ENCODE results near the gene ANKRD61.
"Not testable (repeated sequence)": the region's sequence is repeated elsewhere in the genome, so short reads cannot be mapped to it uniquely, and the experiment has no call there.

ANKRD61 gene
- total RNA-seq = 0 to 0.27 (median 0.12) reads per million in 4 experiments

- DNase-seq = no peak
Observed at GRCh38 chr7:6030988-6031387, at the start of gene ANKRD61. TSS of gene ANKRD61 (plus strand) at chr7:6031376. CDS start at chr7:6031376, 0 bp downstream.

DNA sequence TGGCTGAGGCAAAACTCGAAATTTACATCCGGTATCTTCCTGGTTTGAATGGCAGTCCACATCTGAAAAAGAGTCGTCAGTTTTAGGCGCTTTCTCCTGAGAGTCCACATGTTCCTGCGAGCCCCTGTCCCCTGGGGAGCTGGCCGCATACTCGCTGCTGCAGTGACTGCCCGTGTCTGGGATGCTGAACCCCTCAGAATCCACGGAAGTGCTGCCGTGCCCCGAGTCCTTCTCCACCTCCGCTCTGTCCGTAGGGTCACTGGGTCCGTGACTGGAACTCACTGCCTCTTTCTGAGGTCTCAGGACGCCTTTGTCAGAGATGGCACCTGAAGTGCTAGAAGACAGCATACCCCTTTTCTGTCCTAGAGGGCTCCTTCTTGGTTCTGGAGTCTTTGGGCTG is 44.1 kb upstream of the ANKRD61 start:
- DNase-seq = not testable (repeated sequence)

DNA sequence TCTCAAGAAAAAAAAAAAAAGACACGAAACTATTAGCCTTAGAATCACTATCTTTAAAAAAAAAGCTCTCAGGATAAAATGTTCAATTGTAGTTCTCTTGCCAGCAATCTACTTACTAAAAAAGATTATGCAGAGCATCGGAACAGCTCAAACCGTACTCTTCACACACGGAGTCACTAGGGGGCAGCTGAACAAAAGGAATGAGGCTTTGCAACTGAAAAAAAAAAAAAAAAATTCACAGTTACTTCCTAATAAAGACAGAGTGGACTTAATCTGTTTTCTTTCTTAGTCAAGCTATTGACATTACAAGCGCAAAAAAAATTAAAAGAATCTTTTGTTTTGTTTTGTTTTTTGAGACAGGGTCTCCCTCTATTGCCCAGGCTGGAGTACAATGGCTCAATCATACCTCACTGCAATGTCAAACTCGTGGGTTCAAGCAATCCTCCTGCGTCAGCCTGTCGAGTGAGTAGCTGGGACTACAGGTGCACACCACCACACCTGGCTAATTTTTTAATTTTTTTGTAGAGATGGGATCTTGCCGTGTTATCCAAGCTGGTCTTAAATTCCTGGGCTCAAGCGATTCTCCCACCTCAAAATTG is 33.9 kb upstream of the ANKRD61 start:
- DNase-seq = peak; percentile 23

DNA sequence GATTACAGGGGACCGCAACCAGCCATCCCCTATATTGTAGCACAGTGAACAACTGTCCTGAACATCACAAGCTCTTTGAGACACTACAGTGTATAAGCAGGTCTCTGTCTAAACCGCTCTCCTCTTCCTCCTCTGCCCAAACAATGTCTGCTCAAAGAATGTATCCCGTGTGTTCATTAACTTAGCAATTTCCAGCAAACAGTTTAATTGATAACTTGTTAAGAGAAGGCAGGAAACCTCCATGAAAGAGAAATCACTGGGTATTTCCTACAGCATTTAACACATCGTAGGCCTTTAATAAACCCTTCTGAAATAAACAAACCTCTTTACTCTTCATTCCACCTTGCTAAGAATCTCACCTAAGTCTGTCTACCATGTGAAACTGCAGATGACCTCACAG is 23.8 kb upstream of the ANKRD61 start:
- no peak for DNase-seq

GRCh38 chr7:6007835-6008590 is 23.2 kb upstream of the ANKRD61 start:
- not testable (repeated sequence) for DNase-seq

DNA sequence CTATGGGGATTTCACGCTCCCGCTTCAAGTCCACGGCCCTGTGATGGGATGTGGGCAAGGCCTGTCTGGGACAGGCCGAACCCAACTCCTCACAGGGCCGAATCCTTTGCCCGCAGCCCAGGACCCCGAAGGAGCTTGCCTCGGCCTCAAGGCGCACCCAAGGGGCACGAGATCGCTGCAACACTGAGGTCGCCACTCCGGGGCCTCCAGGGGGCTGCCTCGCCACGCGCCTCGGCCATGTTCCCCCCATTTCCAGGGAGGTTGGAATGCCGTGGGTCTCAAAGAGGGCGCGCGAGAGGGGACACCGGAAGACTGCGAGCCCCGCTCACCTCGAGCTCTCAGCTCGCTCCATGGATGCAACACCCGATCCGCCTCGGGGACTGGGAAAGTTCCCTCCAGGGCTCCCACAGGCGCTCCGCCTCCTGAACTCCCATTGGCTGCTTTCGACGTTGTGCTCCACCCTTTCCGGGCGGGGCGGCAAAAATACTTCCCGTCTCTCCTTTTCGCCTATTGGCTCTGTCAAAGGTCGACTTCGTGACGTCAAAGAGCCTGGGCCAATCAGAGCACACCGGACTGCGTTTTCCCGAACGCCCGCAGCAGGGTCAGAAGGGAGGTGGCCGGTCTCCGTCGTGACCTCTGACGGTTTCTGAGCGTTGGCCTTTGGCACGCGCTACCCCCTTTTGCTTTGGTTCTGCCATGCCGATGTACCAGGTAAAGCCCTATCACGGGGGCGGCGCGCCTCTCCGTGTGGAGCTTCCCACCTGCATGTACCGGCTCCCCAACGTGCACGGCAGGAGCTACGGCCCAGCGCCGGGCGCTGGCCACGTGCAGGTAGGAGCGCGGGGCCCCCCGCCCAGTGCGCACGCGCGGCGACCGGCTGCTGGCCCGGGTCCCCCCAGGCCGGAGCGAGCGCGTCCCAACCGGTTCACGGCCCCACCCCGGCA is 22.2 kb upstream of the ANKRD61 start, which contains the start of the genes AIMP2 and PMS2:
Gene AIMP2, plus strand, starts transcription at position 605 of the 944 bp plus-strand sequence. Its CDS starts 92 bp downstream, at position 697.
Gene PMS2, minus strand, starts transcription at position 382 of the 944 bp plus-strand sequence. Its CDS starts 30 bp downstream, at position 352.
- peak; percentile 95 for DNase-seq

DNA sequence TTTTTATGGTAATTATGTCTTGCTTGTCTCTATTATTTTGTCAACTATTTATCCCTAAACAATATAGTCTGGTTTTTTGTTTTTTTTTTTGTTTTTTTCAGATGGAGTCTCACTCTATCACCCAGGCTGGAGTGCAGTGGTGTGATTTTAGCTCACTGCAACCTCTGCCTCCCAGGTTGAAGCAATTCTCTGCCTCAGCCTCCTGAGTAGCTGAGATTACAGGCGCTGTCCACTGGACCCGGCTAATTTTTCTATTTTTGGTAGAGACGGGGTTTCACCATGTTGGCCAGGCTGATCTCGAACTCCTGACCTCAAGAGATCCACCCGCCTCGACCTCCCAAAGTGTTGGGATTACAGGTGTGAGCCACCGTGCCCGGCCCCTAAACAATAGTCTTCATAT is 20.8 kb upstream of the ANKRD61 start:
- DNase-seq = not testable (repeated sequence)

DNA sequence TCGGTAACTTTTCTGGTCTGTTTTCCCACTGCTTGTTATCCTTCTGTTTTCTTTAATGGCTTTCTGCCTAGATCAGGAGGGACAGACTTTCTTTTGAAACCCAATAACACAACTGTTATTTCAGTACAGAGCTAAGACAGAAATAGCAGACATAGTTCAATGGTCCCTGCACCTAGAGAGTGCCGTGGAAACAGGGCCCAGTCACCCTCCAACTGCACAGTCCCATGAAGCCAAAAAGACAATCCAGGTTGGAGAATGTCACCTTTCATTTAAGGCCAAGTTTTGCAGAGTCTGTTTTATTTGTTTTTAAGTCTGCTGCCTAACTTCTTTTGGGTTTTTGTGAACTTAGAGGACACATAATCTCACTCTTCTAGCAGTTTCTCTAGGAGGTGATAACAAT is 19.6 kb upstream of the ANKRD61 start:
- no peak for DNase-seq

DNA sequence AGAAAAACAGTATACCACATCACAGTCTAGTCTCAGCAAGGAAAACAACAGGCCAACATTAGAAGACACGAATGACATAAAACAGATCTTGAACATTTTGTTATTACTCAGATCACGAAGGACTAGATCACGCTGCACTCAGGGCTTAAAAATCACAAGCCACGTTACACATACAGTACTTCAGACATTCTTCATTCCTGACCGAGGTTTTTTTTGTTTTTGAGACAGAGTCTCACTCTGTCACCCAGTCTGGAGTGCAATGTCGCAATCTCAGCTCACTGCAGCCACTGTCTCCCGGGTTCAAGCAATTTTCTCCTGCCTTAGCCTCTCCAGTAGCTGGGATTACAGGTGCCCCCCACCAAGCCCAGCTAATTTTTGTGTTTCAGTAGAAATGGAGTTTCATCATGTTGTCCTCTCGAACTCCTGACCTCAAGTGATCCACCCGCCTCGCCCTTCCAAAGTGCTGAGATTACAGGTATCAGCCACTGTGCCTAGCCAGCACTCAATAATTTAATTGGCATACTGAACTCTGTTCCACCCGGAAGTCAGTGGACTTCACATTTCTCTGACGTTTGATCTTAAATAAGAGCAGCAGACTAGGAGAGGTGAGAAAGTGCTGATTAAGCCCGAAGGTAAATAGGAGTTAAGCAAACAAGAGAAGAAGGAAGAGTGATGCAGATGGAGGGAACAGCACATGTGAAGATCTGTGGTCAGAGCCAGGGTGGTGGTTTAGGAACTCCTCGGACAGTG is 18.6 kb upstream of the ANKRD61 start:
- DNase-seq = no peak

DNA sequence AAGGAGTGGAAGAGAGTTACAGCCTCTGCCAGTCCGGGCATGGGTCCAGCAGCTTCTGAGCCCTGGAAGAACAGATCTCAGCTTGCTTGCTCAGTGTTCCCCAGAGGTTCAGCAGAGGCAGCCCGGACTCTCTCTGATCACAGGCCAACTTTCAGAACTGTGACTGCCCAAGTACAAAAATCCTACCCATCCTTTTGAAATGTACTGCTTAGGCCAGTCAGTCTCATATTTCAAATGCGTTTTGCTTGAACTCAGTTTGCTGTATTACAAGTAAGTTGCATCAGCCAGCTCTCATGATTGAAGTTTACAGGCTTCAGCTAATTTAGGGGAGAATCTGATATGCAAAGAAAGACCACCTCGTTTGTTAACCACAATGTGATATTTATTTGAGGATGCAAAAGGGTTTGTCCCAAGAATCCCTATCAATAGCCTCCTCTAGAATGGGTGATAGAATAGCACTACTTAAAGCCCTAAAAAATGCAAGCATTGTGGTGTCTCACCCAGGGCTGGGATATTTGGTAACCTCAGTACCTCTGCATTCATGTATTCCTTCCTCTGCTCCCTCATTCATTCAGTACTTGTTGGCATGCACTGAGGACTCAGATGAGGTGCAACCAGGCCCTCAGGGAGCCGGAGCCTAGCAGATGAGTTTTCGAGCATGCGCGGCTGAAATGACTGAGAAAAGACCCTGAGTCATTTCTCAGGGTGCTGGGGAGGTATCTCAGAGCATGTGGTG is 15.1 kb upstream of the ANKRD61 start:
- no peak for DNase-seq

- DNase-seq = no peak
Observed at GRCh38 chr7:6016653-6016966, 14.6 kb upstream of the ANKRD61 start.

DNA sequence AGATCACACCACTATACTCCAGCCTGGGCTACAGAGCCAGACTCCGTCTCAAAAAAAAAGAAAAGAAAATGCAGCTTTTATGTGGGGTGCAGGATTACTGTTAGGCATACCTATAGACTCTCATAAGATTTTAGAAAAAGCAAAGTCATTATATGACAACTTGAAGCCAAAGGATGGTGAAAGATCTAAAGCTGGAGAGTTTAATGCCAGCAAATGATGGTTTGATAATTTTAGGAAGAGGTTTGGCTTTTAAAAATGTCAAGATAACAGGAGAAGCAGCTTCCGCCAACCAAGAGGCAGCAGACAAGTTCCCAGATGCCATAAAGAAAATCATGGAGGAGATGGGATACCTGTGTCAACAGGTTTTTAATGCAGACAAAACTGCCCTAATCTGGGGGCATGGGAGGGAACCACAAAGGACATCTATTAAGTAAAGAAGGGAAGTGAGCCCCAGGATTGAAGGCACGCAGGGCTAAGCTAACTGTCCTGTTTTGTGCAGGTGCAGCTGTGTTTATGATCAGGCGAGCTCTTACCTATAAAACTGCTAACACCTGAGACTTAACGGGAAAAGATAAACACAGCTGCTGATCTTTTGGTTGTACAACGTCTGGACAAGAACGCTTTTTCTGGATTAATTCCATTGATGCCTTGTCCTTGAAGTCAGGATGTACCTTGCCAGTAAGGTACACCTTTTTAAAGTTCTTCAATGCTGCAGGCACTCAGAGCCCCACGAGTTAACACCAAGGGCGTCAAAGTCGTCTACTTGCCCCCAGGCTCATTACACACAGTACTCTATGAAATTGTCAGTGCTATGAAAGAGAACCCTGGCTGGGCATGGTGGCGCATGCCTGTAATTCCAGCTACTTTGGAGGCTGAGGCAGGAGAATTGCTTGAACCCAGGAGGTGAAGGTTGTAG is 10.5 kb upstream of the ANKRD61 start:
- DNase-seq = no peak

DNA sequence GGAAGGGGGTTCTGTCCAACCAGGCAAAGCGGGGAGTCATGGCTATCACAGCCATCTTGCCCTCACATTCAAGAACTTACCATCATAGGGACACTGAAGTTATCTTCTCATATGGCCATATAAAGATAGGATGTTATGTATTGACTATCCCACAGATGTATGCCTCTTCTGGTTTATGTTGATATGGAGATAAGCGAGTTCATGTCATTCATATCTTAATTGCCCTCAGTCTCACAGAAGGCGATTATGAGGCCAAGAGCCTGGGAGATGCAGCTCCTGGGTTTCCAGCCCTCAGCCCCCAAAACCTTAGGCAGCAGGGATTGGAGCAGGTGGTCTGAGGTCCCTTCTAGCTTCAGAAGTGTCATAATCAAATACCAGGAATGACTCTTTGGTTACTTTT is 8.5 kb upstream of the ANKRD61 start:
- no peak for DNase-seq

DNA sequence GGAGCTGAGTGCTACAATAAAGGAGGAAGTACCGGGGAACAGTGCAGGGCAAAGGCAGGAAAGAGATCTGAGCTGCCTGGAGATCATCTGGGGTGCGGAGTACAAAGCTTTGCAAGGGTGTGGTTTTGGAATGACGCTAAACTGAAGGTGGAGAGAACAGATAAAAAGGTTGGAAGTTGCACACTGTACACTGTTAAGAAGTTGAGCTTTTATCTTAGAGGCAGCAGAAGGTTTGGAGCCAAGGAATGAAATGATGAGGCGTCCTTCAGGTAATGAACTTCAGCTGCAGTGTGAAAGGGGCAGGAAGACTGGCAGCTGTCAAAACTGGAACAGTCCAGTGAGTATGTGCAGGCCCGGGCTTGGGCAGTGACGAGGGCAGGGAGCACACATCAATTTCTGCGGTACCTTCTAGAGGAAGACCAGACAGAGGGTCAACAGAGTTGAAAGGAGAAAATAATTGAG is 7.2 kb upstream of the ANKRD61 start:
- DNase-seq = no peak

DNA sequence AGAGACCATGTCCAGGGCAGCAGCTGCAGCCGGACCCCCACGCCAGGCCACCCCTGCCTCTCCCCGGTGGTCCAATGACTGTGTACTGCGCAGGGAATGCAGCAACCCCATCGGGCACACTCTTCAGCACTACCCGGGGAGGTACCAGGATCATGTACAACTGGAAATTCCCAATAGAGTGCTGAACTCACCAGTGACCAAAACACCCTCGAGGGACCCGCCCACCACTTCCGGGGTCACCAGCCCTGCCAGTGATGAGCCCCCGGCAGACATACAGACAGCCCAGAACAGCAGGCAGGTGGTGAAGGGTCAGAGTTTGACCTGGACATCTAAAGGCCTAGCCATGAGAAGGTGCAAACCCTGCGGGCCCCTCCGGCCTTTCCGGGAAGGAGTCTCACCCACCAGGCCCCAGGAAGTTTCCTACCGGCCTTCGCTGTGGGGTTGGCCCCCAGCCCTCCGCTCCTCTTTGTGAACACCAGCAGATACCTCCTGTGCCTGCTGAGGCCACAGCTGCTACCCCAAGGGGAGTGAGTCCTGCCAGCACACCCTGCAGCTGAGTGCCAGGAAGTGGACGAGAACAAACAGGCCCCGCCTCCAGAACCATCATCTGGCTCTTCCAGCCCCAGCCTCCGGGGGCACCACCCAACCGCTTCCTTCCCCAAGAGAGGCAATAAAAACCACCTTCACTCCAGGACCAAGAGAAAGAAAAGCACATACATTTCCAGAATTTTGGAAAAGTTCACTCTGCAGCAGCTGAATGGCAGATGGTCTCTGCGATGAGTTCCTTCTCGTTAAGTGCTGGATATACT is 5.0 kb upstream of the ANKRD61 start:
- peak; percentile 46 for DNase-seq

DNA sequence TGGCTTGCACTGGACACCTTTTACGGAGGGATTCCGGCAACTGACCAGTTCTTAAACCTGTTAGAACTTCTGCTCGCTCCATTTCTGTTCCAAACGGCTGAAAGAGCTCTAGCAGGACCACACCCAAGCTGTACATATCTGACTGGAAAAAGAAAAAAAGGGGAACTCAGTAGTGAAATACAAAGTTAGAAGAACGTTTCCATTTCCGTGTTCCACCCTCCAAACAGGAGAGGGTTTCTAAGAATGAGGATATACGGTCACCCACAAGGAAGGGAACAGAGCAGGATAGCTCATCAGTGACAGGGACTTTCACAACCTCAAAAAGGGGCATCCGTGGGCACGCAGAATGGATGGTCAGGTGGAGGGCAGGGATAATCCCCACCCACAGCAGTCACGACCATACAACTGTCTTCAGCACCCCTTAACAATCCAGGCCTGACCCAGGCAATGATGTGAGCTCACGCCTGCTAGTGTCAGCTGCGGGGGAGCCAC is 4.3 kb upstream of the ANKRD61 start:
- DNase-seq = no peak

- DNase-seq = no peak
Observed at GRCh38 chr7:6027806-6028365, 3.3 kb upstream of the ANKRD61 start.

DNA sequence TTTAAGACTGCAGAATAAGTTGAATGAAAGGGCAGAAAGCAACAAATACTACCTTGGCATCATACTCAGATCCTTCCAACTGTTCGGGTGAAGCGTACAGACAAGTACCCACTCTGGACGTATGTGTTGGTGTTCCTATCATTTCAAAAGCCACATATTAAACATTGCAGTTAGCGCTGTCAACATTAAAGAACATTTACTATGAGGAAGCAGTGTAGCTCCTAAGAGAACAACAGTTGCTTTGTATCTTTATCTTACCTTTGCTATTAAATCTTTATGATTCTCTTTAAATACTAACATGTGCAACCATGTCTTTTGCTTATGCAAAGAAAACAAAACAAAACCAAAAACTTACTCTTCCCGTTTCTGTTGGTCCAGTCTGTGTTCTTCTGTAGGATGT is 2.6 kb upstream of the ANKRD61 start:
- no peak for DNase-seq

DNA sequence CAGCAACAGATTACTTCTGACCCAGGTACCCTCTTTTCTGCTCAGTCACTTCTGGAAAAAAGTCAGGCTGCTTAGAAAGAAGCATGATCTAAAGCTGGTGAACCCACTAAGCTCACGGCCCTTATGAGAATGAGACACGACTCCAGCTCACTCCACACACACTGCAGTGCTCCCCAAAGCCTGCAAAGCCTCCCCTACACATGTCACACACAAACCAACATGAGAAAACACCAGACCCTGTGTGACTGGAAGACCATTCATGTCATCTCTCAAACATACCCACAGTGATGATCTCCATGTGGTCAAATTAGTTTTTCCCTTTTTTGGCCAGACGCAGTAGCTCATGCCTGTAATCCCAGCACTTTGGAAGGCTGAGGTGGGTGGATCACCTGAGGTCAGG is 391 bp downstream of the ANKRD61 start:
- no peak for DNase-seq
